ENCODE results near the gene PARP14. TPM values are rescaled to one million over a fixed set of nuclear protein-coding genes. Genes with fewer than 3 reads are reported as not detected.

The PARP14 gene
- polyA plus RNA-seq, 1 experiment: 13.2 TPM

GRCh38 chr3:122688996-122689395, 8.4 kb downstream of the PARP14 start:
- ChIA-PET POLR2A (no interaction called here), CTCF (interaction anchor here (0.7 to 3.4 kb wide), 2 partner anchors 10 to 268 kb away, joined by 3 to 16 read pairs; no protein-coding TSS in a partner anchor)
- TF ChIP-seq, protein P1, sequence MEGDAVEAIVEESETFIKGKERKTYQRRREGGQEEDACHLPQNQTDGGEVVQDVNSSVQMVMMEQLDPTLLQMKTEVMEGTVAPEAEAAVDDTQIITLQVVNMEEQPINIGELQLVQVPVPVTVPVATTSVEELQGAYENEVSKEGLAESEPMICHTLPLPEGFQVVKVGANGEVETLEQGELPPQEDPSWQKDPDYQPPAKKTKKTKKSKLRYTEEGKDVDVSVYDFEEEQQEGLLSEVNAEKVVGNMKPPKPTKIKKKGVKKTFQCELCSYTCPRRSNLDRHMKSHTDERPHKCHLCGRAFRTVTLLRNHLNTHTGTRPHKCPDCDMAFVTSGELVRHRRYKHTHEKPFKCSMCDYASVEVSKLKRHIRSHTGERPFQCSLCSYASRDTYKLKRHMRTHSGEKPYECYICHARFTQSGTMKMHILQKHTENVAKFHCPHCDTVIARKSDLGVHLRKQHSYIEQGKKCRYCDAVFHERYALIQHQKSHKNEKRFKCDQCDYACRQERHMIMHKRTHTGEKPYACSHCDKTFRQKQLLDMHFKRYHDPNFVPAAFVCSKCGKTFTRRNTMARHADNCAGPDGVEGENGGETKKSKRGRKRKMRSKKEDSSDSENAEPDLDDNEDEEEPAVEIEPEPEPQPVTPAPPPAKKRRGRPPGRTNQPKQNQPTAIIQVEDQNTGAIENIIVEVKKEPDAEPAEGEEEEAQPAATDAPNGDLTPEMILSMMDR (IDR thresholded peaks at IDR 0.05; ENCODE audit: insufficient read depth, low read depth, low read length): no peak
- no peak for DNase-seq (ENCODE audit: low read depth)
- H3K36me3 ChIP-seq (ENCODE audit: control insufficient read depth, insufficient read depth, low read length): peaks cover 6% of the 10 kb centered on the region
- H3K4me3 ChIP-seq (ENCODE audit: low read depth, low read length): no peak overlapping the region
- H3K27me3 ChIP-seq (ENCODE audit: control insufficient read depth, insufficient read depth, low read length): no peaks in the 10 kb centered on the region

DNA sequence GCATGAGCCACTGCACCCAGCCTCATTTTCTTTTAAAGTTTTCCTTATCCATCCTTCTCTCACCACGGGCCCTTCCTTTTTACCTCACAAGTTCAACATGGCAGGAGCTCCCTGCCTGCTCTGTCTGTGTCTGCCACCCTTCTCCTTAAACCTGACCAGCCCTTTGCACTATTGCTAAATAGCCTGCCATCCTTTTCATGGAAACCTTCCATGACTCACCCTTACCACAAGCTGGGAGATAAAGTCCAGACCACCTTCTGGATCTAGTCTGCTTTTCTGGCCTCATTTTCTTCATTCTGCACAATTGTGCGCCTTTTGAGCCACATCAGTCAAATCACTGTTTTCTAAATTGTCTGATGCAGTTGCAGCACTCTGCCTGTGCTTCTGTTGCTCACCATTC, 8.9 kb downstream of the PARP14 start:
- TF ChIP-seq, protein P1 (IDR thresholded peaks at IDR 0.05; ENCODE audit: insufficient read depth, low read depth, low read length): no peak
- no peak for DNase-seq (ENCODE audit: low read depth)
- Histone ChIP-seq H3K36me3 (ENCODE audit: control insufficient read depth, insufficient read depth, low read length) (peaks cover 6% of the 10 kb centered on the region), H3K27me3 (ENCODE audit: control insufficient read depth, insufficient read depth, low read length) (no peaks in the 10 kb centered on the region), H3K4me3 (ENCODE audit: low read depth, low read length) (no peak overlapping the region)
- ChIA-PET POLR2A (no interaction called here), CTCF (interaction anchor here (0.7 to 3.4 kb wide), 2 partner anchors 11 to 268 kb away, joined by 3 to 16 read pairs; no protein-coding TSS in a partner anchor)

DNA sequence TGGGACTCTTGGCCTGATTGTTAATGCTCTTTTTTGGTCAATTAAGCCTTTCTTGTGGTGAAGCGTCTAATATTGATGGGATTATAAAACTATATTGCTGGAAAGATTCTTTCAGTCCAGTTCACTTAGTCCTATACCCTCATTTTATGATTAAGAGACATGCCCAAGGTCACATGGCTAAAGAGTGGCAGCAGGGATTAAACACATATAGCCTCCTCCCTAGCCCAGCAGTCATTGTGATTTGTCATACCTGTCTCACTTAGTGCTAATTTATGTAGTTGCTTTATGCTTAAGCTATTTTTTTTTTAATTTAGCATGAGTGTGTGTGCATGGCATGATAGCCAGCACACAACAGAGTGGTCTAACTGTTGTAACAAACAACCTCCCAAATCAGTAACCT, 9.5 kb downstream of the PARP14 start:
- Histone ChIP-seq H3K4me3 (ENCODE audit: low read depth, low read length) (no peak overlapping the region), H3K36me3 (ENCODE audit: control insufficient read depth, insufficient read depth, low read length) (peaks cover 6% of the 10 kb centered on the region), H3K27me3 (ENCODE audit: control insufficient read depth, insufficient read depth, low read length) (no peaks in the 10 kb centered on the region)
- no peak for DNase-seq (ENCODE audit: low read depth)
- ChIA-PET POLR2A (no interaction called here), CTCF (interaction anchor here (3.4 kb wide), 1 partner anchor 11 kb away, joined by 16 read pairs; no protein-coding TSS in a partner anchor)
- TF ChIP-seq, protein P1 (IDR thresholded peaks at IDR 0.05; ENCODE audit: insufficient read depth, low read depth, low read length): no peak

DNA sequence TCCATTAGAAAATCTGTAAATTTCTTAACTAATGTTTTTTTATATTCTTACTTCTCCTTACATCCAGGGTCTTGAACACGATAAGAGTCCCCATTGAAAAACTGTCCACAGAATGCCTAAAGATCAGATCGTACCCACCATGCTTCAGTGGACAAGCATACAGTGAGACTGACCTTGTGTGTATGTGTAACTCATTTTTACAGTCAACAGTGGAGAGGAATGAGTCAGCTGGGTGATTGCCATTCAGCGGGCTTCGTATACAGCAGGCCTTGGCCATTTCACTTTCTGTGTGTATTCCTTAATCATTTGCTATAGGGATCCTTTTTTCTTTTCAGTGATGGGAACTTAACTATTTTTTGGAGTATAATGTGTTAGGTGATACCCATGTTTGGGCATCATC, 10.6 kb downstream of the PARP14 start:
- Histone ChIP-seq H3K27me3 (ENCODE audit: control insufficient read depth, insufficient read depth, low read length) (no peaks in the 10 kb centered on the region), H3K36me3 (ENCODE audit: control insufficient read depth, insufficient read depth, low read length) (peaks cover 6% of the 10 kb centered on the region), H3K4me3 (ENCODE audit: low read depth, low read length) (no peak overlapping the region)
- TF ChIP-seq, protein P1 (IDR thresholded peaks at IDR 0.05; ENCODE audit: insufficient read depth, low read depth, low read length): no peak
- ChIA-PET POLR2A (no interaction called here), CTCF (no interaction called here)
- DNase-seq (ENCODE audit: low read depth): no peak

GRCh38 chr3:122692674-122693073, 12.0 kb downstream of the PARP14 start:
- POLR2A ChIA-PET: no interaction called here
- TF ChIP-seq, protein P1 (IDR thresholded peaks at IDR 0.05; ENCODE audit: insufficient read depth, low read depth, low read length): no peak
- no peak for DNase-seq (ENCODE audit: low read depth)
- CTCF ChIA-PET: no interaction called here
- Histone ChIP-seq H3K36me3 (ENCODE audit: control insufficient read depth, insufficient read depth, low read length) (no peaks in the 10 kb centered on the region), H3K4me3 (ENCODE audit: low read depth, low read length) (no peak overlapping the region), H3K27me3 (ENCODE audit: control insufficient read depth, insufficient read depth, low read length) (no peaks in the 10 kb centered on the region)

Data from BJ (cell line).